PC-9 (cell line): Measurements from ENCODE around the gene FDPS. TPM values are rescaled to one million over a fixed set of nuclear protein-coding genes. Genes with fewer than 3 reads are reported as not detected.

ENCODE experiments used
- BruUV-seq: library from RNA; stranded (reverse); fragments of 400-500 nt; replicated peaks from 2 replicates; lab custom pipeline; 2021; lab: Mats Ljungman, UMichigan
- CTCF ChIA-PET: fragments of 300-600 bp; sonication (Branson Sonifier 250); formaldehyde crosslinking; loops from one replicate; lab custom pipeline; 2022; ENCODE audit warnings: antibody characterized with exemption; lab: Charles Lee
- POLR2A ChIA-PET: fragments of 300-600 bp; sonication (Branson Sonifier 250); formaldehyde crosslinking; loops from one replicate; lab custom pipeline; 2022; ENCODE audit warnings: antibody characterized with exemption; ENCODE audit not compliant: unreplicated experiment; lab: Charles Lee
- DNase-seq, 2 experiments: peaks; one replicate each; pipeline versions ENCODE4 v3.0.0 to v3.0.0-alpha.2; 2015 to 2022; ENCODE audit warnings: mixed read lengths in 1 of 2
- H2AFZ ChIP-seq: fragments of 200-600 bp; sonication (generic); 2 replicates; pipeline ENCODE4 v1.8.1; 2017; ENCODE audit warnings: antibody characterized with exemption
- H3F3A ChIP-seq: fragments of 200-600 bp; sonication (generic); 2 replicates; pipeline ENCODE4 v1.8.1; 2017; ENCODE audit warnings: antibody characterized with exemption, mild to moderate bottlenecking, low read depth; ENCODE audit not compliant: insufficient read depth
- H3K27ac ChIP-seq: fragments of 200-600 bp; sonication (generic); 2 replicates; pipeline ENCODE4 v1.6.1; 2016; ENCODE audit warnings: mixed run types
- H3K27me3 ChIP-seq: fragments of 200-600 bp; sonication (generic); 2 replicates; pipeline ENCODE4 v1.6.1; 2016; ENCODE audit warnings: low read depth, mixed run types; ENCODE audit not compliant: insufficient read depth
- H3K36me3 ChIP-seq: fragments of 200-600 bp; sonication (generic); 2 replicates; pipeline ENCODE4 v1.6.1; 2016; ENCODE audit warnings: low read depth, mixed run types
- H3K4me1 ChIP-seq: fragments of 200-600 bp; sonication (generic); replicated peaks from 2 replicates; pipeline ENCODE4 v1.6.1; 2016; ENCODE audit warnings: mixed run types; ENCODE audit not compliant: insufficient read depth
- H3K4me2 ChIP-seq: fragments of 200-600 bp; sonication (generic); 2 replicates; pipeline ENCODE4 v1.6.1; 2017; ENCODE audit warnings: mixed run types
- H3K4me3 ChIP-seq: fragments of 200-600 bp; sonication (generic); 2 replicates; pipeline ENCODE4 v1.6.1; 2016; ENCODE audit warnings: mixed run types
- H3K79me2 ChIP-seq: fragments of 200-600 bp; sonication (generic); 2 replicates; pipeline ENCODE4 v1.6.1; 2017; ENCODE audit warnings: low read depth, mixed run types
- H3K9me2 ChIP-seq: fragments of 200-600 bp; sonication (generic); 2 replicates; pipeline ENCODE4 v1.8.1; 2017; ENCODE audit warnings: mild to moderate bottlenecking; ENCODE audit not compliant: insufficient read depth
- H3K9me3 ChIP-seq: fragments of 200-600 bp; sonication (generic); 2 replicates; pipeline ENCODE4 v1.8.1; 2016; ENCODE audit warnings: low read depth; ENCODE audit not compliant: insufficient read depth
- H4K20me1 ChIP-seq: fragments of 200-600 bp; sonication (generic); 2 replicates; pipeline ENCODE4 v1.8.1; 2017; ENCODE audit not compliant: insufficient read depth
- CTCF ChIP-seq: fragments of 200-600 bp; sonication (generic); conservative IDR thresholded peaks from 2 replicates; pipeline ENCODE4 v1.6.1; 2017; ENCODE audit warnings: mixed run types, antibody characterized with exemption, mild to moderate bottlenecking, moderate library complexity
- EZH2 ChIP-seq: fragments of 200-600 bp; sonication (generic); IDR thresholded peaks from 2 replicates; pipeline ENCODE4 v1.8.0; 2017; ENCODE audit warnings: antibody characterized with exemption, low read depth
- intact Hi-C: fragments of 100-400 bp; cut with micrococcal nuclease; formaldehyde crosslinking; loops from one replicate; pipeline ENCODE4 v1.10.0; 2022; ENCODE audit not compliant: unreplicated experiment
- total RNA-seq: library from RNA; stranded (reverse); gene quantifications from 2 replicates; pipeline ENCODE4 v1.2.3, GENCODE V29; 2021

FDPS gene
- total RNA-seq, 1 experiment from 2014 or later = 568 TPM

- intact Hi-C loops = loop anchor here (2.0 to 5.0 kb wide), 4 partner anchors 63 to 353 kb away; partner anchors contain the start of genes CKS1B, SCAMP3 and SHC1
- CTCF ChIA-PET = no interaction called here
- H3K9me3 ChIP-seq = no peaks in the 10 kb centered on the region
- H3K27me3 ChIP-seq = no peaks in the 10 kb centered on the region
- H3K79me2 ChIP-seq = 0 out of 2 replicates have a peak, but pooled peaks cover 4% of the 10 kb centered on the region
- peaks cover 4% of the 10 kb centered on the region; the same call in 1 of the 2 replicates for H3K36me3 ChIP-seq
- H3K4me3 ChIP-seq = peak overlapping the region; percentile 96
- H4K20me1 ChIP-seq = no peaks in the 10 kb centered on the region; the same call in 1 of the 2 replicates
- TSS peak; percentile 14 for BruUV-seq
- TF ChIP-seq CTCF (peak; percentile 63), EZH2 (no peak)
- H3K4me1 ChIP-seq = peaks cover 9% of the 10 kb centered on the region; the same call in 1 of the 2 replicates
- peaks cover 29% of the 10 kb centered on the region for H3F3A ChIP-seq
- POLR2A ChIA-PET = no interaction called here
- H3K27ac ChIP-seq = no peak overlapping the region
- DNase-seq = peak; percentile 44 to 70
- no peaks in the 10 kb centered on the region for H3K9me2 ChIP-seq
- H2AFZ ChIP-seq = peak overlapping the region; percentile 100
- H3K4me2 ChIP-seq = peak overlapping the region; percentile 98
Observed at GRCh38 chr1:155324717-155325602, 16.3 kb downstream of the FDPS start.

- no peak overlapping the region for H2AFZ ChIP-seq
- H3K4me2 ChIP-seq = peak overlapping the region; percentile 98
Observed at GRCh38 chr1:155325603-155325893, 16.9 kb downstream of the FDPS start.

More at GRCh38 chr1:155325603-155325893, 16.9 kb downstream of the FDPS start:
- H3K79me2 ChIP-seq = 0 out of 2 replicates have a peak, but pooled peaks cover 4% of the 10 kb centered on the region
- H3K4me1 ChIP-seq = peaks cover 9% of the 10 kb centered on the region; the same call in 1 of the 2 replicates
- ChIA-PET POLR2A (no interaction called here), CTCF (interaction anchor here (0.6 kb wide), 1 partner anchor 581 kb away, joined by 3 read pairs; no protein-coding TSS in a partner anchor)
- TF ChIP-seq CTCF (no peak), EZH2 (no peak)
- intact Hi-C loops = loop anchor here (2.0 kb wide), 1 partner anchor 75 kb away; no protein-coding TSS in a partner anchor
- peak overlapping the region; percentile 96; the same call in 1 of the 2 replicates for H3K4me3 ChIP-seq
- no peaks in the 10 kb centered on the region for H3K27me3 ChIP-seq
- peaks cover 7% of the 10 kb centered on the region; the same call in 1 of the 2 replicates for H3K36me3 ChIP-seq
- H3K9me2 ChIP-seq = no peaks in the 10 kb centered on the region
- H3F3A ChIP-seq = peaks cover 26% of the 10 kb centered on the region
- no TSS peak for BruUV-seq
- no peak for DNase-seq
- H3K9me3 ChIP-seq = no peaks in the 10 kb centered on the region
- H4K20me1 ChIP-seq = peaks cover under 1% of the 10 kb centered on the region; the same call in 1 of the 2 replicates
- no peak overlapping the region for H3K27ac ChIP-seq
